KMS-11 (cell line): Measurements from ENCODE around the gene DGCR2.
"Not testable (repeated sequence)": the region's sequence is repeated elsewhere in the genome, so short reads cannot be mapped to it uniquely, and the experiment has no call there.

ENCODE experiments used
- H2AFZ ChIP-seq: fragments of 200-600 bp; sonication (generic); 2 replicates; pipeline ENCODE4 v1.6.1; 2016; ENCODE audit warnings: antibody characterized with exemption, mixed run types, low read depth
- H3K27ac ChIP-seq: fragments of 200-600 bp; sonication (generic); 2 replicates; pipeline ENCODE4 v1.6.1; 2016; ENCODE audit warnings: mild to moderate bottlenecking, mixed run types
- H3K27me3 ChIP-seq: fragments of 200-600 bp; sonication (generic); 2 replicates; pipeline ENCODE4 v1.6.1; 2017; ENCODE audit warnings: mild to moderate bottlenecking, low read depth, mixed run types, moderate library complexity; ENCODE audit not compliant: insufficient read depth
- H3K36me3 ChIP-seq: fragments of 200-600 bp; sonication (generic); 2 replicates; pipeline ENCODE4 v1.6.1; 2017; ENCODE audit warnings: mild to moderate bottlenecking, mixed run types; ENCODE audit not compliant: insufficient read depth
- H3K4me1 ChIP-seq: fragments of 200-600 bp; sonication (generic); 2 replicates; pipeline ENCODE4 v1.6.1; 2016; ENCODE audit warnings: mild to moderate bottlenecking, low read depth, mixed run types; ENCODE audit not compliant: poor library complexity, severe bottlenecking
- H3K4me2 ChIP-seq: fragments of 200-600 bp; sonication (generic); 2 replicates; pipeline ENCODE4 v1.7.0; 2016; ENCODE audit warnings: mild to moderate bottlenecking, mixed run types
- H3K4me3 ChIP-seq: fragments of 200-600 bp; sonication (generic); IDR thresholded peaks from 2 replicates; pipeline ENCODE4 v1.6.1; 2017; ENCODE audit warnings: low read depth, low read length, mixed read lengths; ENCODE audit not compliant: insufficient read depth
- H3K79me2 ChIP-seq: fragments of 200-600 bp; sonication (generic); 2 replicates; pipeline ENCODE4 v1.6.1; 2016; ENCODE audit warnings: low read depth, mixed run types; ENCODE audit not compliant: insufficient read depth
- H3K9ac ChIP-seq: fragments of 200-600 bp; sonication (generic); 2 replicates; pipeline ENCODE4 v1.6.1; 2016; ENCODE audit warnings: mild to moderate bottlenecking, mixed run types
- H4K20me1 ChIP-seq: fragments of 200-600 bp; sonication (generic); 2 replicates; pipeline ENCODE4 v1.6.1; 2016; ENCODE audit warnings: mild to moderate bottlenecking, mixed run types; ENCODE audit not compliant: insufficient read depth
- TF ChIP-seq, protein P1 (sequence below): fragments of 200-600 bp; sonication (generic); conservative IDR thresholded peaks from 2 replicates; pipeline ENCODE4 v1.6.1; 2017; ENCODE audit warnings: low read depth, mild to moderate bottlenecking, antibody characterized with exemption, low read length, moderate library complexity, mixed read lengths

The DGCR2 gene

DNA sequence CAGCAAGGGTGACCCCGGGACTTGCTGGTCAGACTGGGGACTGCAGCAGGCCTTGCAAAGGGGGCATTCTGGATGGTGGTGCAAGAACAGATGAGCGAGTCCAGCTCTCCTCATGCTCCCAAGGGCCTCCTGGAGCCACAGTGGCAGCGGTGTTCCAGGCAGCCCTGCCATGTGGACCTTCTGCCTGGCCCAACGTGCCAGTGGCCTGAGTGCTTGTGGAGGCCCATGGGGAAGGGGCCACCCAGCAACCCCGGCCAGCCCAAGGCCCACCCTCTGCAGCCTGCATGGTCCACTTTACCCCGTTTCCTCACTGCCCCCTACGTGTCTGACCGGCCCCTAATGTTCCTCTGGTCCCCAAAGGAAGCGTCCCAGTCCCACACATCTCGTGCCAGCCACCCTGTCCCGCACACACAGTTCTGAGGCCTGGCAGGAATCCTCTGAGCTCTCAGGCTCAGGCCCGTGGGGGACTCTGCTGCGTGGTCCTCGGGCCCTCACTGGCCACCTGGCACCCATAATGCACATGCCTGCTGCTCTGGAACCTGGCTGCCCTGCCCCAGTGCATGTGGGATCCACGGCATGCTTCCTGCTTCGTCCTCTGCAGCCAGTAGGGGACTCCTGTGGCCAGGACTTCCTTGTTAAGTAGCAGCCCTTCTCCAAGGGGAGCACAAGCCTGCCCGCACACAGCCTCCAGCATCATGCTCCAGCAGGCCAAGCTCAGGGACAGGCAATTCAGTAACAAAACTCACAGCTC is 85.5 kb downstream of the DGCR2 start:
- TF ChIP-seq, protein P1, sequence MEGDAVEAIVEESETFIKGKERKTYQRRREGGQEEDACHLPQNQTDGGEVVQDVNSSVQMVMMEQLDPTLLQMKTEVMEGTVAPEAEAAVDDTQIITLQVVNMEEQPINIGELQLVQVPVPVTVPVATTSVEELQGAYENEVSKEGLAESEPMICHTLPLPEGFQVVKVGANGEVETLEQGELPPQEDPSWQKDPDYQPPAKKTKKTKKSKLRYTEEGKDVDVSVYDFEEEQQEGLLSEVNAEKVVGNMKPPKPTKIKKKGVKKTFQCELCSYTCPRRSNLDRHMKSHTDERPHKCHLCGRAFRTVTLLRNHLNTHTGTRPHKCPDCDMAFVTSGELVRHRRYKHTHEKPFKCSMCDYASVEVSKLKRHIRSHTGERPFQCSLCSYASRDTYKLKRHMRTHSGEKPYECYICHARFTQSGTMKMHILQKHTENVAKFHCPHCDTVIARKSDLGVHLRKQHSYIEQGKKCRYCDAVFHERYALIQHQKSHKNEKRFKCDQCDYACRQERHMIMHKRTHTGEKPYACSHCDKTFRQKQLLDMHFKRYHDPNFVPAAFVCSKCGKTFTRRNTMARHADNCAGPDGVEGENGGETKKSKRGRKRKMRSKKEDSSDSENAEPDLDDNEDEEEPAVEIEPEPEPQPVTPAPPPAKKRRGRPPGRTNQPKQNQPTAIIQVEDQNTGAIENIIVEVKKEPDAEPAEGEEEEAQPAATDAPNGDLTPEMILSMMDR: no peak
- Histone ChIP-seq H3K27ac (no peak overlapping the region), H4K20me1 (no peaks in the 10 kb centered on the region), H3K79me2 (no peaks in the 10 kb centered on the region), H3K9ac (no peak overlapping the region), H3K4me2 (no peak overlapping the region), H3K4me3 (no peak overlapping the region), H3K4me1 (no peaks in the 10 kb centered on the region), H3K27me3 (no peaks in the 10 kb centered on the region), H3K36me3 (no peaks in the 10 kb centered on the region), H2AFZ (no peak overlapping the region)

DNA sequence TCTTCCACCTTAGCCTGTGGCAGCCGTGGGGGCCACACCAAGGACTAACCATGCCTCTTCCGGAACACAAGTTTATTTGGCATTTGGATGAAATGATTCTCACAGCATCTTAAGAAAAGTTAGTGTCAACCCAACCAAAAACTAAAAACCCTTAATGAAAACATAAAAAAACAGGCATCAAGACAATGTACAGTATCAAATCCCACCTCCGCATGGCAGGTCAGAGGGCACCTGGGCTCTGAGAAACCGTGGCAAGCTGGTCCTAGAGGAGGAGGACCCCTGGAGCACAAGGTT is 86.0 kb downstream of the DGCR2 start:
- Histone ChIP-seq H3K4me1 (no peaks in the 10 kb centered on the region), H3K27ac (no peak overlapping the region), H3K27me3 (no peaks in the 10 kb centered on the region), H2AFZ (no peak overlapping the region), H3K79me2 (no peaks in the 10 kb centered on the region), H4K20me1 (no peaks in the 10 kb centered on the region), H3K4me3 (no peak overlapping the region), H3K36me3 (no peaks in the 10 kb centered on the region), H3K4me2 (no peak overlapping the region), H3K9ac (no peak overlapping the region)
- TF ChIP-seq, protein P1: no peak

DNA sequence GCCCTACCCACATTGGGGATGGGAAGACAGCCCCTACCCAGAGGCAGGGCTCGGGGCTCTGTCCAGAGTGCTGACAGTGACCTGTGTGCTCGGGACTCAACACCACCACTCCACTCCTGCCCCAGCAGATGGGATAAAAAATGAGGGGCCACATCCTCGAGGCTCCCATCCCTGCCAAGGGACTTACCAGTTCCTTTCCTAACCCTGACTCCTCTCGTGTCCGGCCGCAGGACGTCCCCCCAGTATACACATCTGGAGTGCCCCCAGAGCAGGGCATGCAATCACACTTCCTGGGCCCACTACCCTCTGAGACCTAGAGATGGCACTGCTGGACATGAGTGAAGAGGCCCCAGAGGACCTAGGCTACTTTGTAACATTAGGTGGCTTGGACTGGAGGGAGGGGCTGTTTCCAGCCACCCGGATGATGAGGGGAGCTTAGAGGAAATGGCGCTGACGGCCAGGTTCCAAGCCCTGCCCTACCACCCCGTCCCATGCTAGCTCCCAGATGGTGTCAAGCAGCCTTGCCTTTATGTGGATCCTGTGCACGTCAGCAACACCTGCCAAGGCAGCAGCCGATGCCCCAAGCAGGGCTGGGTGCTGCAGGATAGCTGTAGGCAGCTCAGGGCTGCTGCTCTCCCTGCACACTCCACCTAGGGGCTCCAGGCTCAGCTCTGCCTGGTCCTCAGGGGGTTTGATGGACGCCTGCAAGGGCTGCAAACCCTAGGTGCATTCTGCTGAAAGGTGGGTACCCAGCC is 86.6 kb downstream of the DGCR2 start:
- TF ChIP-seq, protein P1: no peak
- Histone ChIP-seq H4K20me1 (no peaks in the 10 kb centered on the region), H3K9ac (no peak overlapping the region), H3K4me1 (no peaks in the 10 kb centered on the region), H3K79me2 (no peaks in the 10 kb centered on the region), H3K4me3 (no peak overlapping the region), H3K36me3 (no peaks in the 10 kb centered on the region), H3K27me3 (no peaks in the 10 kb centered on the region), H3K4me2 (no peak overlapping the region), H3K27ac (no peak overlapping the region), H2AFZ (no peak overlapping the region)

DNA sequence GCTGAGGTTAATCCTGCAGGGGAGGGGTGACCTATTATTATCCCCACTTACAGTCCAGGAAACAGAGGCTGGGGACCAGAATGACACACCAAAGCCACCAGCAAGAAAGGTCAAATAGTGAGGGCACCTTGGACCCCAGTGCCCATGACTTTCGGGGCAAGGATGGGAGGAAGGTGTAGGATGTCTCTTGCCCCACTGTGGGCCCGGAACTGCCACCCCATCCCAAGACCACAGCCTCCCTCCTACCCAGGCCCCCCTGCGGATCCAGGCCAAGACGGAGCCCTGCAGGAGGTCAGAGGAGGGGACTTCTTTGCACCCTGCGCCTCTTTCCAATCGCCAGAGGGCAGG is 87.1 kb downstream of the DGCR2 start:
- not testable (repeated sequence) for H3K4me3 ChIP-seq, H3K79me2 ChIP-seq, H3K27ac ChIP-seq, H3K4me1 ChIP-seq, H3K36me3 ChIP-seq, H3K9ac ChIP-seq, H2AFZ ChIP-seq, H3K27me3 ChIP-seq, H3K4me2 ChIP-seq, H4K20me1 ChIP-seq

DNA sequence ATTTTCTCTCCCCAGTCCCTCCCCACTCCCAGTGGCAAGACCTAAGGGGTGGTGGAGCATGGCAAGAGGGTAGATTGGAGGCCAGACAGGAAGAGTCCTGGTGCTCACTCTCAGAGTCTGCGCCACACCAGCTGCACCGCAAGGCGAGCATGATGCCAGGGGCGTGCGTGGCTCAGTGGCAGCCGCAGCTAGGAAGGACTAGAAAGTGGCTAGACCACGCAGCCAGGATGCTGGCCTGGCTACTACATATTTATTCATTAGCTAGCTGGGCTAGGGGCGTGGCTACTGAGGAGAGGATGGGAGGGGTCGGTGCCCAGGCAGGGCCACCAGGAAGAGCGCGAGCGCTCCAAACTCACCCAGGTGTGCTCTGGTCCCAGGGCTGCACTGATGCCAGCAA is 87.5 kb downstream of the DGCR2 start:
- H3K4me3 ChIP-seq, H3K27me3 ChIP-seq, H4K20me1 ChIP-seq: not testable (repeated sequence)

DNA sequence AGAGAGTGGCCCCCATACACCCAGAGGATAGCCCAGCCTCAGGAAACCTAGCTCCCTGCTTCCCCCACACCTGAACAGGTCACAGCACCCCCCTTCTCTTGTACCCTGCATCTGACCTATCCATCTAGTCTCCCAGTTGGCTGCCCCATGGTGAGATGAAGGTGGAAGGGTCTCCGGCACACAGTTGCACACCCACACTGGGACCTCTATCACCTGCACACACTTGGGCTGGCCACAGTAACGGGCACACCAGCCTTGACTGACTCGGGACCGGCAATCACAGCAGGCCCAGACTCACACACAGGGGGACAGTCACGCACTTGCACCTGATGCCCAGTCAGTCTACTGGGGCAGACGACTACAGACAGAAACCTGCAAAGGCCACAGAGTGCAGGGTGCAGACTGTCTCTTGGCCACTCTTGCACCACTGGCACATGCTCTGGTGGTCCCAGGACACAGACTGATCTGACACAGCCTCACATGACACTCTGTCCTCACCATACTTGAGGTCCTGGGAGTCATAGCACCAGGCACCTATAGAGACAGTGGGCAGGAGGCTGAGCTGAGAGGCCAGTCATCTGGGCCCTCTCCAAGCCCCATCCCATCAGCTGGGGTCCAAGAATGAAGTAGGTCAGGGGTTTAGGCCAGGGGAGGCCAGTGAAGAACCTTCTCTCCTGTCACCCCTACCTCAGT is 88.0 kb downstream of the DGCR2 start:
- H3K27ac ChIP-seq, H4K20me1 ChIP-seq, H3K4me1 ChIP-seq, H2AFZ ChIP-seq, H3K36me3 ChIP-seq, H3K4me2 ChIP-seq, H3K4me3 ChIP-seq, H3K79me2 ChIP-seq, H3K9ac ChIP-seq, H3K27me3 ChIP-seq: not testable (repeated sequence)

More for the DNA sequence above, 87.5 kb downstream of the DGCR2 start:
- not testable (repeated sequence) for H3K4me2 ChIP-seq, H3K36me3 ChIP-seq, H3K79me2 ChIP-seq, H3K9ac ChIP-seq, H3K27ac ChIP-seq, H2AFZ ChIP-seq, H3K4me1 ChIP-seq

DNA sequence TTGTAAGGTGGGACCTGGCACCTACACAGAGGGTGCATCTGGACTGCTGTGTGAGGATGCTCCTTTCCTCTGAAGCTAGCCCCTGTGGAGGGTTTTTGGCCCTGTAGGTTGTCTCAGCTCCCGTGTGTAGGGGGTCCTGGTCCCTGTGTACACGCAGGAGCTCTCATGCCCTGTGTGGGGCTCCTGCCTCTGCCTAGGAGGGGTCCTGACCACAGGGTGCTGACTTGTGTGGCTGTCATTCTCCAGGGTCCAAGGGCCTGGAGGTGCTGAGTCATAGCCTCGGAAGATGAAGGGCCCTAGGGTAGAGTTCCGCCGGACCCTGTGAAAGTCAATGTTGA is 88.7 kb downstream of the DGCR2 start:
- H3K4me1 ChIP-seq, H3K4me2 ChIP-seq, H3K4me3 ChIP-seq, H4K20me1 ChIP-seq, H3K27ac ChIP-seq, H2AFZ ChIP-seq, H3K9ac ChIP-seq, H3K27me3 ChIP-seq, H3K79me2 ChIP-seq, H3K36me3 ChIP-seq: not testable (repeated sequence)
